Endothelial cell of umbilical vein (primary cell): Measurements from ENCODE around the gene SESN1. TPM values are rescaled to one million over a fixed set of nuclear protein-coding genes. Genes with fewer than 3 reads are reported as not detected.

ENCODE experiments used
- BruUV-seq: library from RNA; stranded (reverse); fragments of 400-500 nt; replicated peaks from 2 replicates; lab custom pipeline; 2021; lab: Mats Ljungman, UMichigan
- CTCF ChIA-PET: fragments of 300-600, 350-600 bp; sonication (Branson Sonifier 250); formaldehyde crosslinking; loops from one replicate; lab custom pipeline; 2021; ENCODE audit warnings: antibody characterized with exemption, inconsistent platforms; lab: Charles Lee
- POLR2A ChIA-PET: fragments of 300-600, 350-600 bp; sonication (Branson Sonifier 250); formaldehyde crosslinking; loops from one replicate; lab custom pipeline; 2021; ENCODE audit warnings: antibody characterized with exemption, inconsistent platforms; lab: Charles Lee
- DNase-seq: peaks from one replicate; pipeline ENCODE4 v3.0.0-alpha.2; 2011; ENCODE audit warnings: low read depth, low spot score
- FAIRE-seq: peaks from 2 replicates; lab custom pipeline; 2011; peaks lifted over from hg19 to GRCh38; lab: Jason Lieb, UNC
- H2AFZ ChIP-seq: 2 replicates; pipeline ENCODE4 v1.6.0; 2012; ENCODE audit warnings: low read depth, low read length, control low read depth, inconsistent platforms
- H3K27ac ChIP-seq: 2 replicates; pipeline ENCODE4 v1.5.1; 2011; ENCODE audit warnings: low read depth, mild to moderate bottlenecking, control low read depth, low read length, moderate library complexity; ENCODE audit not compliant: insufficient read depth
- H3K27me3 ChIP-seq, 2 experiments: 2 replicates each; pipeline versions ENCODE4 v1.6.0 to v1.6.1; 2011; ENCODE audit warnings: low read length in 2 of 2, mixed read lengths in 1 of 2; ENCODE audit not compliant: control insufficient read depth in 2 of 2, insufficient read depth in 2 of 2
- H3K36me3 ChIP-seq, 2 experiments: 2 replicates in 1 of 2; 3 replicates in 1 of 2; pipeline ENCODE4 v1.5.1; 2011; ENCODE audit warnings: low read length in 2 of 2, mild to moderate bottlenecking in 1 of 2, moderate library complexity in 1 of 2; ENCODE audit not compliant: control insufficient read depth in 2 of 2, insufficient read depth in 2 of 2; ENCODE audit errors: extremely low read depth in 1 of 2
- H3K4me1 ChIP-seq: 3 replicates; pipeline ENCODE4 v1.5.1; 2011; ENCODE audit warnings: mild to moderate bottlenecking, low read length; ENCODE audit not compliant: control insufficient read depth, insufficient read depth; ENCODE audit errors: extremely low read depth
- H3K4me2 ChIP-seq: 2 replicates; pipeline ENCODE4 v1.6.1; 2011; ENCODE audit warnings: low read length, control low read depth, mixed read lengths; ENCODE audit not compliant: insufficient read depth
- H3K4me3 ChIP-seq, 3 experiments: fragments of 200-600 bp in 1 of 3; sonication (generic), shearing (Covaris generic) in 1 of 3; replicated peaks in 1 of 3; 2 replicates each; pipeline ENCODE4 v1.5.1; 2011 to 2016; ENCODE audit warnings: control low read depth in 3 of 3, low read length in 3 of 3, mild to moderate bottlenecking in 2 of 3, inconsistent platforms in 1 of 3, low read depth in 1 of 3, moderate library complexity in 1 of 3; ENCODE audit not compliant: insufficient read depth in 1 of 3
- H3K79me2 ChIP-seq: 2 replicates; pipeline ENCODE4 v1.6.0; 2012; ENCODE audit warnings: low read length, inconsistent platforms; ENCODE audit not compliant: control insufficient read depth, insufficient read depth
- H3K9ac ChIP-seq: replicated peaks from 2 replicates; pipeline ENCODE3; 2011; ENCODE audit warnings: low read length, control low read depth; ENCODE audit not compliant: insufficient read depth; ENCODE audit errors: extremely low read depth
- H3K9me1 ChIP-seq: replicated peaks from 3 replicates; pipeline ENCODE4 v1.6.0; 2011; ENCODE audit warnings: mild to moderate bottlenecking, low read length; ENCODE audit not compliant: control insufficient read depth, insufficient read depth; ENCODE audit errors: extremely low read depth
- H3K9me3 ChIP-seq: replicated peaks from 2 replicates; pipeline ENCODE4 v1.5.1; 2012; ENCODE audit warnings: low read length, inconsistent platforms; ENCODE audit not compliant: control insufficient read depth, insufficient read depth
- H4K20me1 ChIP-seq: replicated peaks from 2 replicates; pipeline ENCODE3; 2011; ENCODE audit warnings: mild to moderate bottlenecking, low read length; ENCODE audit not compliant: control insufficient read depth, insufficient read depth; ENCODE audit errors: extremely low read depth
- EZH2 ChIP-seq: IDR thresholded peaks from 2 replicates; pipeline ENCODE4 v1.6.1; 2012; ENCODE audit warnings: borderline replicate concordance, low read depth, mild to moderate bottlenecking, moderate library complexity, low read length, inconsistent platforms; ENCODE audit not compliant: severe bottlenecking
- FOS ChIP-seq: IDR thresholded peaks from 2 replicates; pipeline ENCODE4 v1.6.1; 2011; ENCODE audit warnings: mild to moderate bottlenecking, low read length, moderate library complexity, borderline replicate concordance; ENCODE audit not compliant: insufficient read depth
- GATA2 ChIP-seq: IDR thresholded peaks from 2 replicates; pipeline ENCODE4 v1.7.0; 2011; ENCODE audit warnings: low read depth, mild to moderate bottlenecking, moderate library complexity, mixed read lengths, low read length; ENCODE audit not compliant: insufficient read length, insufficient read depth
- JUN ChIP-seq: IDR thresholded peaks from 2 replicates; pipeline ENCODE4 v1.6.1; 2011; ENCODE audit warnings: borderline replicate concordance, low read depth; ENCODE audit not compliant: insufficient read length, insufficient read depth
- MYC ChIP-seq: IDR thresholded peaks from one replicate; pipeline ENCODE4 v1.6.1; 2011; ENCODE audit warnings: mild to moderate bottlenecking, low read depth, low read length
- POLR2A ChIP-seq: IDR thresholded peaks from 2 replicates; pipeline ENCODE4 v1.6.1; 2012; ENCODE audit warnings: low read depth, mild to moderate bottlenecking, control low read depth, low read length
- POLR2AphosphoS5 ChIP-seq: IDR thresholded peaks from 2 replicates; pipeline ENCODE4 v1.6.1; 2012; ENCODE audit warnings: low read depth, mild to moderate bottlenecking, control low read depth, low read length, moderate library complexity; ENCODE audit not compliant: insufficient read depth
- dilution Hi-C: fragments of 300-500 bp; cut with MboI; formaldehyde crosslinking; loops from one replicate; pipeline ENCODE4 v1.15.0; 2019; ENCODE audit warnings: low sequenced_read_pairs; ENCODE audit not compliant: extremely low pct_ligation_motif_present
- intact Hi-C: fragments of 100-400 bp; cut with micrococcal nuclease; formaldehyde crosslinking; loops from one replicate; pipeline ENCODE4 v1.10.0; 2022
- polyA plus RNA-seq, 4 experiments: library from polyadenylated mRNA; depleted of rRNA in 3 of 4; stranded (reverse) in 3 of 4; unstranded in 1 of 4; fragments of >200 nt; gene quantifications; 2 replicates each; pipeline versions ENCODE4 v1.2.1 to v1.2.3, GENCODE V29; 2011 to 2012; ENCODE audit warnings: missing spikeins in 1 of 4
- total RNA-seq: library from RNA; stranded (reverse); gene quantifications from 2 replicates; pipeline ENCODE4 v1.2.3, GENCODE V29; 2021
- TF ChIP-seq, protein P1 (sequence below), 2 donors: IDR thresholded peaks; 1 replicate in 1 of 2; 2 replicates in 1 of 2; pipeline ENCODE4 v1.5.1; 2011; ENCODE audit warnings: low read length in 2 of 2, mild to moderate bottlenecking in 2 of 2, moderate library complexity in 2 of 2, control low read depth in 1 of 2, inconsistent platforms in 1 of 2, low read depth in 1 of 2; ENCODE audit not compliant: insufficient read depth in 1 of 2; ENCODE audit errors: extremely low read depth in 1 of 2
- TF ChIP-seq, protein P2 (sequence below): IDR thresholded peaks from 2 replicates; pipeline ENCODE4 v1.6.1; 2011; ENCODE audit not compliant: insufficient read depth, insufficient read length

Gene SESN1
- total and polyA plus RNA-seq, 2 donors (not counting 3 experiments of a cell fraction or from before 2014, with no cell fraction given) = 7.1 to 15.6 TPM

DNA sequence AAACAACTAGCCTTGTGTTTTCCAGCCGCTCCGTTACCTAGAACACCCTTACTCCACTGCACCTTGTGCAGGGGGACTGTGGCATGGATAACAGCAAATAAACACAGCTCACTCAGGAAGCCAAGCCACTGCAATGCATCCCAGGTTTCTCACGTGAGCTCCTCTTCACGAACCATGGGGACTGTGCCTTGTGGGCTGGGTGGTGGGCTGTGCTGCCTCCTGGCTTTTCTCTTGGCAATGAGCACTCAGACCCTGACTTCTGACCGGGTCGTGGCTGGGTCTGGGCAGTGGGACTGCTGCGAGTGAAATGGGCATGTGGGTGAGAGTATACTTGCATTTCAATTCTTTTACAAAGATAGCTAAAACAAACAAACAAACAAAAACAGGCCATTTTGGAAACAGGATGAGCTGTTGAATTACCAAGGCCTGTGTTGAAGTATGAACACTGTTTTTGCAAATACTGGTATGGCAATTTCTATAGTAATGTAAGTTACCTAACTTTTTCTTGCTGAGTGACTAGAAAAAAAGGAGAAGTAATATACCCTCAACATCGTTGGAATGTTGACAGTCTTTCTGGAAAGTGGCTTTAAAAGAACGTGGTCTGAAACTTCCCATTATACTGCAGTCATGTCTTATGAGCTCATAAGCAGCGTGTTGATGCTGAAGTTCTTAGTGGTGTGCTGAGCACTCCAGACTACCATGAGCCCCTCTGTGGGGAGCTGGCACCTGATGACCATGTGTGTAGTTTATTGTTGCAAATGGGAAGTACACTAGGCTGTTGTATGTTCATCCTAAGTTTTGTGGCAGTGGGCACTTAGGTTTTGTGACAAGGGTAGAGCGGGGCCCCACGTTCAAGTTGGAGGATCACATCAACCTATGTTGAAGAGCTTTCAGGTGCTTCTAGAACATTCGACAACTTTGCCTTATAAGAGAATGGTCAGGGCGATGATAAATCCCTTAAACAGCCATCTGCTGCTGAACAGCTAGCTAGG is 126.0 kb downstream of the SESN1 start:
- dilution Hi-C loops = no loop called here
- no peaks in the 10 kb centered on the region for H3K27me3 ChIP-seq
- intact Hi-C loops = no loop called here
- no TSS peak for BruUV-seq
- no peaks in the 10 kb centered on the region for H3K79me2 ChIP-seq
- no peak overlapping the region for H3K4me3 ChIP-seq
- no peak overlapping the region for H2AFZ ChIP-seq
- no peak for FAIRE-seq
- H3K9me1 ChIP-seq = no peaks in the 10 kb centered on the region
- H3K4me2 ChIP-seq = no peak overlapping the region
- H4K20me1 ChIP-seq = no peaks in the 10 kb centered on the region
- H3K9ac ChIP-seq = no peak overlapping the region
- H3K4me1 ChIP-seq = no peaks in the 10 kb centered on the region
- DNase-seq = no peak
- no peaks in the 10 kb centered on the region for H3K36me3 ChIP-seq
- ChIA-PET CTCF (interaction anchor here (1.6 kb wide), 2 partner anchors 54 to 75 kb away, joined by 3 to 6 read pairs; no protein-coding TSS in a partner anchor), POLR2A (no interaction called here)
- H3K9me3 ChIP-seq = no peaks in the 10 kb centered on the region
- TF ChIP-seq POLR2AphosphoS5 (no peak), FOS (no peak), MYC (no peak), POLR2A (no peak), EZH2 (no peak), JUN (no peak), GATA2 (no peak)
- TF ChIP-seq, protein P1, sequence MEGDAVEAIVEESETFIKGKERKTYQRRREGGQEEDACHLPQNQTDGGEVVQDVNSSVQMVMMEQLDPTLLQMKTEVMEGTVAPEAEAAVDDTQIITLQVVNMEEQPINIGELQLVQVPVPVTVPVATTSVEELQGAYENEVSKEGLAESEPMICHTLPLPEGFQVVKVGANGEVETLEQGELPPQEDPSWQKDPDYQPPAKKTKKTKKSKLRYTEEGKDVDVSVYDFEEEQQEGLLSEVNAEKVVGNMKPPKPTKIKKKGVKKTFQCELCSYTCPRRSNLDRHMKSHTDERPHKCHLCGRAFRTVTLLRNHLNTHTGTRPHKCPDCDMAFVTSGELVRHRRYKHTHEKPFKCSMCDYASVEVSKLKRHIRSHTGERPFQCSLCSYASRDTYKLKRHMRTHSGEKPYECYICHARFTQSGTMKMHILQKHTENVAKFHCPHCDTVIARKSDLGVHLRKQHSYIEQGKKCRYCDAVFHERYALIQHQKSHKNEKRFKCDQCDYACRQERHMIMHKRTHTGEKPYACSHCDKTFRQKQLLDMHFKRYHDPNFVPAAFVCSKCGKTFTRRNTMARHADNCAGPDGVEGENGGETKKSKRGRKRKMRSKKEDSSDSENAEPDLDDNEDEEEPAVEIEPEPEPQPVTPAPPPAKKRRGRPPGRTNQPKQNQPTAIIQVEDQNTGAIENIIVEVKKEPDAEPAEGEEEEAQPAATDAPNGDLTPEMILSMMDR (IDR thresholded peaks at IDR 0.05; ENCODE audit: extremely low read depth in 1 of 2, insufficient read depth in 1 of 2, low read depth in 1 of 2, low read length in 2 of 2) = no peak
- TF ChIP-seq, protein P2, sequence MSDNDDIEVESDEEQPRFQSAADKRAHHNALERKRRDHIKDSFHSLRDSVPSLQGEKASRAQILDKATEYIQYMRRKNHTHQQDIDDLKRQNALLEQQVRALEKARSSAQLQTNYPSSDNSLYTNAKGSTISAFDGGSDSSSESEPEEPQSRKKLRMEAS = no peak
- H3K27ac ChIP-seq = no peak overlapping the region
